Adipocyte (in vitro differentiated cells): ENCODE results near the gene MDH2.
A peak's percentile ranks its signal among the peaks of the same experiment; 100 is the strongest.
"Not testable (repeated sequence)": the region's sequence is repeated elsewhere in the genome, so short reads cannot be mapped to it uniquely, and the experiment has no call there.

ENCODE experiments used
- DNase-seq: peaks from one replicate; pipeline ENCODE4 v3.0.0-alpha.2; 2015; ENCODE audit warnings: low read depth
- H3K27me3 ChIP-seq: replicated peaks from 2 replicates; pipeline ENCODE4 v1.7.0; 2013; ENCODE audit warnings: mild to moderate bottlenecking, low read length, moderate library complexity; ENCODE audit not compliant: control insufficient read depth, insufficient read depth
- H3K36me3 ChIP-seq: 2 replicates; pipeline ENCODE4 v1.7.0; 2013; ENCODE audit warnings: low read length, mild to moderate bottlenecking, moderate library complexity; ENCODE audit not compliant: control insufficient read depth, insufficient read depth, severe bottlenecking
- H3K4me1 ChIP-seq: 2 replicates; pipeline ENCODE4 v1.7.0; 2013; ENCODE audit warnings: mild to moderate bottlenecking, low read length, moderate library complexity; ENCODE audit not compliant: control insufficient read depth, insufficient read depth
- H3K4me3 ChIP-seq: 2 replicates; pipeline ENCODE4 v1.7.0; 2013; ENCODE audit warnings: mild to moderate bottlenecking, low read length, moderate library complexity
- H3K9ac ChIP-seq: 2 replicates; pipeline ENCODE4 v1.7.0; 2013; ENCODE audit warnings: mild to moderate bottlenecking, low read length, moderate library complexity
- H3K9me3 ChIP-seq: 2 replicates; pipeline ENCODE4 v1.7.0; 2013; ENCODE audit warnings: mild to moderate bottlenecking, low read length, moderate library complexity; ENCODE audit not compliant: control insufficient read depth

The MDH2 gene

GRCh38 chr7:76049295-76049694, 1.4 kb downstream of the MDH2 start:
- H3K9ac ChIP-seq, result peak overlapping the region; percentile 96
- no peaks in the 10 kb centered on the region for H3K27me3 ChIP-seq
- peaks cover 15% of the 10 kb centered on the region for H3K4me1 ChIP-seq
- DNase-seq, result no peak
- peaks cover 4% of the 10 kb centered on the region for H3K36me3 ChIP-seq
- H3K4me3 ChIP-seq, result peak overlapping the region; percentile 99
- H3K9me3 ChIP-seq, result no peaks in the 10 kb centered on the region

- H3K4me1 ChIP-seq, result peaks cover 21% of the 10 kb centered on the region
- no peaks in the 10 kb centered on the region for H3K27me3 ChIP-seq
- H3K4me3 ChIP-seq, result no peak overlapping the region
- no peak overlapping the region for H3K9ac ChIP-seq
- no peaks in the 10 kb centered on the region for H3K9me3 ChIP-seq
- DNase-seq, result no peak
- peaks cover 14% of the 10 kb centered on the region for H3K36me3 ChIP-seq
Observed at GRCh38 chr7:76050545-76050944, 2.6 kb downstream of the MDH2 start.

- Histone ChIP-seq H3K27me3 (no peaks in the 10 kb centered on the region), H3K9ac (no peak overlapping the region), H3K36me3 (peaks cover 26% of the 10 kb centered on the region), H3K4me1 (peaks cover 21% of the 10 kb centered on the region), H3K4me3 (no peak overlapping the region), H3K9me3 (no peaks in the 10 kb centered on the region)
- no peak for DNase-seq
Observed at GRCh38 chr7:76051840-76052239, 3.9 kb downstream of the MDH2 start.

GRCh38 chr7:76052681-76053080, 4.8 kb downstream of the MDH2 start:
- not testable (repeated sequence) for DNase-seq, H3K27me3 ChIP-seq
- H3K36me3 ChIP-seq, result peaks cover 34% of the 10 kb centered on the region

GRCh38 chr7:76053461-76053860, 5.6 kb downstream of the MDH2 start:
- no peak for DNase-seq
- Histone ChIP-seq H3K36me3 (peaks cover 42% of the 10 kb centered on the region), H3K4me3 (no peak overlapping the region), H3K4me1 (peaks cover 21% of the 10 kb centered on the region), H3K9me3 (no peaks in the 10 kb centered on the region), H3K9ac (no peak overlapping the region), H3K27me3 (no peaks in the 10 kb centered on the region)

More at GRCh38 chr7:76052681-76053080, 4.8 kb downstream of the MDH2 start:
- H3K9me3 ChIP-seq, H3K4me3 ChIP-seq, H3K9ac ChIP-seq: not testable (repeated sequence)
- H3K4me1 ChIP-seq, result peaks cover 21% of the 10 kb centered on the region

- Histone ChIP-seq H3K4me3 (no peak overlapping the region), H3K27me3 (no peaks in the 10 kb centered on the region), H3K4me1 (peaks cover 15% of the 10 kb centered on the region), H3K9ac (peak overlapping the region; percentile 23), H3K36me3 (peaks cover 51% of the 10 kb centered on the region), H3K9me3 (no peaks in the 10 kb centered on the region)
- DNase-seq, result peak; percentile 66
Observed at GRCh38 chr7:76054123-76055120, 6.5 kb downstream of the MDH2 start.

GRCh38 chr7:76056241-76056640, 8.3 kb downstream of the MDH2 start:
- no peaks in the 10 kb centered on the region for H3K9me3 ChIP-seq
- H3K4me3 ChIP-seq, result no peak overlapping the region
- no peaks in the 10 kb centered on the region for H3K27me3 ChIP-seq
- no peak for DNase-seq
- H3K36me3 ChIP-seq, result peaks cover 70% of the 10 kb centered on the region
- H3K4me1 ChIP-seq, result peaks cover 17% of the 10 kb centered on the region
- no peak overlapping the region for H3K9ac ChIP-seq

- Histone ChIP-seq H3K4me3 (no peak overlapping the region), H3K4me1 (peaks cover 17% of the 10 kb centered on the region), H3K27me3 (no peaks in the 10 kb centered on the region), H3K9me3 (no peaks in the 10 kb centered on the region), H3K9ac (no peak overlapping the region), H3K36me3 (peaks cover 80% of the 10 kb centered on the region)
- no peak for DNase-seq
Observed at GRCh38 chr7:76057103-76057812, 9.4 kb downstream of the MDH2 start.

GRCh38 chr7:76057813-76058145, 9.9 kb downstream of the MDH2 start:
- peaks cover 84% of the 10 kb centered on the region for H3K36me3 ChIP-seq
- H3K9me3 ChIP-seq, result no peaks in the 10 kb centered on the region
- no peaks in the 10 kb centered on the region for H3K27me3 ChIP-seq
- peaks cover 17% of the 10 kb centered on the region for H3K4me1 ChIP-seq
- no peak for DNase-seq
- no peak overlapping the region for H3K9ac ChIP-seq
- no peak overlapping the region for H3K4me3 ChIP-seq

- H3K4me1 ChIP-seq, result peaks cover 15% of the 10 kb centered on the region
- H3K36me3 ChIP-seq, result peaks cover 90% of the 10 kb centered on the region
- H3K9ac ChIP-seq, DNase-seq, H3K4me3 ChIP-seq, H3K27me3 ChIP-seq, H3K9me3 ChIP-seq: not testable (repeated sequence)
Observed at GRCh38 chr7:76058745-76059144, 10.8 kb downstream of the MDH2 start.

GRCh38 chr7:76060842-76061241, 12.9 kb downstream of the MDH2 start:
- Histone ChIP-seq H3K4me1 (peaks cover 4% of the 10 kb centered on the region), H3K4me3 (no peak overlapping the region), H3K9ac (peak overlapping the region; percentile 9), H3K36me3 (peaks cover 98% of the 10 kb centered on the region), H3K9me3 (no peaks in the 10 kb centered on the region), H3K27me3 (no peaks in the 10 kb centered on the region)
- no peak for DNase-seq
